H1 (cell line): Measurements from ENCODE around the gene USP3. TPM values are rescaled to one million over a fixed set of nuclear protein-coding genes. Genes with fewer than 3 reads are reported as not detected.

ENCODE experiments used
- POLR2AphosphoS5 ChIP-seq: IDR thresholded peaks from 2 replicates; pipeline ENCODE4 v1.6.1; 2011; ENCODE audit warnings: low read depth, low read length
- TAF1 ChIP-seq: IDR thresholded peaks from 2 replicates; pipeline ENCODE4 v1.6.1; 2011; ENCODE audit warnings: mild to moderate bottlenecking, low read depth, low read length
- polyA plus RNA-seq, 7 experiments: library from polyadenylated mRNA; depleted of rRNA in 3 of 7; stranded (reverse) in 5 of 7; unstranded in 2 of 7; fragments of >200 nt in 5 of 7; fragments of 200-250 nt in 2 of 7; gene quantifications; 1 replicate in 5 of 7; 2 replicates in 1 of 7; 4 replicates in 1 of 7; pipeline versions ENCODE4 v1.2.1 to v1.2.3, GENCODE V29; 2011 to 2013; ENCODE audit warnings: missing spikeins in 2 of 7, mixed read lengths in 2 of 7
- total RNA-seq: library from RNA; stranded (reverse); fragmentation: NEBNext Ultra II Directional; extraction: Animal tissue kit (Norgen Biotek cat#: 25700); gene quantifications from 2 replicates; pipeline ENCODE4 v1.2.1, GENCODE V29; 2021
- TF ChIP-seq, protein P1 (sequence below): fragments of 300-600 bp; sonication (generic); IDR thresholded peaks from 2 replicates; pipeline ENCODE4 v1.7.1; 2012; ENCODE audit warnings: low read length, moderate library complexity, mild to moderate bottlenecking, inconsistent platforms; ENCODE audit not compliant: insufficient replicate concordance

Gene USP3
- total and polyA plus RNA-seq, 2 of the 8 experiments (the other 6 are each of a cell fraction or from before 2014, with no cell fraction given), result 15.5 to 16.2 TPM

- TF ChIP-seq, protein P1, sequence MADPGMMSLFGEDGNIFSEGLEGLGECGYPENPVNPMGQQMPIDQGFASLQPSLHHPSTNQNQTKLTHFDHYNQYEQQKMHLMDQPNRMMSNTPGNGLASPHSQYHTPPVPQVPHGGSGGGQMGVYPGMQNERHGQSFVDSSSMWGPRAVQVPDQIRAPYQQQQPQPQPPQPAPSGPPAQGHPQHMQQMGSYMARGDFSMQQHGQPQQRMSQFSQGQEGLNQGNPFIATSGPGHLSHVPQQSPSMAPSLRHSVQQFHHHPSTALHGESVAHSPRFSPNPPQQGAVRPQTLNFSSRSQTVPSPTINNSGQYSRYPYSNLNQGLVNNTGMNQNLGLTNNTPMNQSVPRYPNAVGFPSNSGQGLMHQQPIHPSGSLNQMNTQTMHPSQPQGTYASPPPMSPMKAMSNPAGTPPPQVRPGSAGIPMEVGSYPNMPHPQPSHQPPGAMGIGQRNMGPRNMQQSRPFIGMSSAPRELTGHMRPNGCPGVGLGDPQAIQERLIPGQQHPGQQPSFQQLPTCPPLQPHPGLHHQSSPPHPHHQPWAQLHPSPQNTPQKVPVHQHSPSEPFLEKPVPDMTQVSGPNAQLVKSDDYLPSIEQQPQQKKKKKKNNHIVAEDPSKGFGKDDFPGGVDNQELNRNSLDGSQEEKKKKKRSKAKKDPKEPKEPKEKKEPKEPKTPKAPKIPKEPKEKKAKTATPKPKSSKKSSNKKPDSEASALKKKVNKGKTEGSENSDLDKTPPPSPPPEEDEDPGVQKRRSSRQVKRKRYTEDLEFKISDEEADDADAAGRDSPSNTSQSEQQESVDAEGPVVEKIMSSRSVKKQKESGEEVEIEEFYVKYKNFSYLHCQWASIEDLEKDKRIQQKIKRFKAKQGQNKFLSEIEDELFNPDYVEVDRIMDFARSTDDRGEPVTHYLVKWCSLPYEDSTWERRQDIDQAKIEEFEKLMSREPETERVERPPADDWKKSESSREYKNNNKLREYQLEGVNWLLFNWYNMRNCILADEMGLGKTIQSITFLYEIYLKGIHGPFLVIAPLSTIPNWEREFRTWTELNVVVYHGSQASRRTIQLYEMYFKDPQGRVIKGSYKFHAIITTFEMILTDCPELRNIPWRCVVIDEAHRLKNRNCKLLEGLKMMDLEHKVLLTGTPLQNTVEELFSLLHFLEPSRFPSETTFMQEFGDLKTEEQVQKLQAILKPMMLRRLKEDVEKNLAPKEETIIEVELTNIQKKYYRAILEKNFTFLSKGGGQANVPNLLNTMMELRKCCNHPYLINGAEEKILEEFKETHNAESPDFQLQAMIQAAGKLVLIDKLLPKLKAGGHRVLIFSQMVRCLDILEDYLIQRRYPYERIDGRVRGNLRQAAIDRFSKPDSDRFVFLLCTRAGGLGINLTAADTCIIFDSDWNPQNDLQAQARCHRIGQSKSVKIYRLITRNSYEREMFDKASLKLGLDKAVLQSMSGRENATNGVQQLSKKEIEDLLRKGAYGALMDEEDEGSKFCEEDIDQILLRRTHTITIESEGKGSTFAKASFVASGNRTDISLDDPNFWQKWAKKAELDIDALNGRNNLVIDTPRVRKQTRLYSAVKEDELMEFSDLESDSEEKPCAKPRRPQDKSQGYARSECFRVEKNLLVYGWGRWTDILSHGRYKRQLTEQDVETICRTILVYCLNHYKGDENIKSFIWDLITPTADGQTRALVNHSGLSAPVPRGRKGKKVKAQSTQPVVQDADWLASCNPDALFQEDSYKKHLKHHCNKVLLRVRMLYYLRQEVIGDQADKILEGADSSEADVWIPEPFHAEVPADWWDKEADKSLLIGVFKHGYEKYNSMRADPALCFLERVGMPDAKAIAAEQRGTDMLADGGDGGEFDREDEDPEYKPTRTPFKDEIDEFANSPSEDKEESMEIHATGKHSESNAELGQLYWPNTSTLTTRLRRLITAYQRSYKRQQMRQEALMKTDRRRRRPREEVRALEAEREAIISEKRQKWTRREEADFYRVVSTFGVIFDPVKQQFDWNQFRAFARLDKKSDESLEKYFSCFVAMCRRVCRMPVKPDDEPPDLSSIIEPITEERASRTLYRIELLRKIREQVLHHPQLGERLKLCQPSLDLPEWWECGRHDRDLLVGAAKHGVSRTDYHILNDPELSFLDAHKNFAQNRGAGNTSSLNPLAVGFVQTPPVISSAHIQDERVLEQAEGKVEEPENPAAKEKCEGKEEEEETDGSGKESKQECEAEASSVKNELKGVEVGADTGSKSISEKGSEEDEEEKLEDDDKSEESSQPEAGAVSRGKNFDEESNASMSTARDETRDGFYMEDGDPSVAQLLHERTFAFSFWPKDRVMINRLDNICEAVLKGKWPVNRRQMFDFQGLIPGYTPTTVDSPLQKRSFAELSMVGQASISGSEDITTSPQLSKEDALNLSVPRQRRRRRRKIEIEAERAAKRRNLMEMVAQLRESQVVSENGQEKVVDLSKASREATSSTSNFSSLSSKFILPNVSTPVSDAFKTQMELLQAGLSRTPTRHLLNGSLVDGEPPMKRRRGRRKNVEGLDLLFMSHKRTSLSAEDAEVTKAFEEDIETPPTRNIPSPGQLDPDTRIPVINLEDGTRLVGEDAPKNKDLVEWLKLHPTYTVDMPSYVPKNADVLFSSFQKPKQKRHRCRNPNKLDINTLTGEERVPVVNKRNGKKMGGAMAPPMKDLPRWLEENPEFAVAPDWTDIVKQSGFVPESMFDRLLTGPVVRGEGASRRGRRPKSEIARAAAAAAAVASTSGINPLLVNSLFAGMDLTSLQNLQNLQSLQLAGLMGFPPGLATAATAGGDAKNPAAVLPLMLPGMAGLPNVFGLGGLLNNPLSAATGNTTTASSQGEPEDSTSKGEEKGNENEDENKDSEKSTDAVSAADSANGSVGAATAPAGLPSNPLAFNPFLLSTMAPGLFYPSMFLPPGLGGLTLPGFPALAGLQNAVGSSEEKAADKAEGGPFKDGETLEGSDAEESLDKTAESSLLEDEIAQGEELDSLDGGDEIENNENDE, result no peak
- TF ChIP-seq POLR2AphosphoS5, result no peak
- no peak for TF ChIP-seq TAF1
Measured at GRCh38 chr15:63530752-63531299, 26.4 kb downstream of the USP3 start (continued).
